ENCODE measurements around the gene CYBC1.

Gene CYBC1

DNA sequence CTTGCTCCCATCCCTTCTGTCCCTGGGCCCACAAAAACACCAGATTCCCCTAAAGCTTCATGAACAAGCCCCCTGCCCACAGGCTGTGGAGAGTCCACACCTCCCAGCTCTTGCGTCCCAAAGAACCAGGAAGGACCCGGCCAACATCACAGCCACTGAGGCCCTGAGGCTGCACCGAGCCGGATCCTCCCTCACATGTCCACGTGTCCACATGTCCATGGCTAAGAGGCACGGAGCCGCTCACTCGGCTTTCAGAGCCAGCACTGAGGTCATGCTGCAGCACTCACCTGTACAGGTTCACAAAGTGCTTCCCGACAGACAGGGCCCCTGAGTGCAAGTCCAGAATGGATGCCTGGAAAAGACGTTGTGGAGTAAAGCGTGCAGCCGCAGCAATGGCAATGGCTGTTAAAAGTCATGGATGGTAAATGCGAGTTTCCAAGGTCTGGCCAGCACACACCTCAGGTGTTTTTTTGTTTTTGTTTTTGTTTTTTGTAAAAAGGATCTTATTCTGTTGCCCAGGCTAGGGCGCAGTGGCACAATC is 44.4 kb downstream of the CYBC1 start:
- no peak for DNase-seq

DNA sequence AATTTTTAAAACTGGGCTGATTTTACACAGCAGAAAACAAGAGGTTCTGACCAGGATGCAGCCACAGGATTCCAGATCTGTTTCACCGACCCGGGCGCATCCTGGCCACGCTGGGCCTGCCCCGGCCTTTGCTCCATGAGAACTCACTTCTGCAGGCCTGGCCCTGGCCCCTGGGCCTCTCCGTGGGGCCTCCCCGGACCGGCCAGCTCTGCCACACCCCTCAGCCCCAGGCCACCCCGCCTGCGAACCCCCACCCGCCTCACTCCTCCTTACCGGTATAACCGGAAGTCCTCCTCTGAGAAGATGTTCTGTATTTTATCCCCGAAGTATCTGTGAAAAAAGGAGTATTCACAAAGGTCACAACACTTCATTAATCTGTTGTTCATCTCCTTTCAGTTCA is 45.5 kb downstream of the CYBC1 start:
- DNase-seq, result no peak

DNA sequence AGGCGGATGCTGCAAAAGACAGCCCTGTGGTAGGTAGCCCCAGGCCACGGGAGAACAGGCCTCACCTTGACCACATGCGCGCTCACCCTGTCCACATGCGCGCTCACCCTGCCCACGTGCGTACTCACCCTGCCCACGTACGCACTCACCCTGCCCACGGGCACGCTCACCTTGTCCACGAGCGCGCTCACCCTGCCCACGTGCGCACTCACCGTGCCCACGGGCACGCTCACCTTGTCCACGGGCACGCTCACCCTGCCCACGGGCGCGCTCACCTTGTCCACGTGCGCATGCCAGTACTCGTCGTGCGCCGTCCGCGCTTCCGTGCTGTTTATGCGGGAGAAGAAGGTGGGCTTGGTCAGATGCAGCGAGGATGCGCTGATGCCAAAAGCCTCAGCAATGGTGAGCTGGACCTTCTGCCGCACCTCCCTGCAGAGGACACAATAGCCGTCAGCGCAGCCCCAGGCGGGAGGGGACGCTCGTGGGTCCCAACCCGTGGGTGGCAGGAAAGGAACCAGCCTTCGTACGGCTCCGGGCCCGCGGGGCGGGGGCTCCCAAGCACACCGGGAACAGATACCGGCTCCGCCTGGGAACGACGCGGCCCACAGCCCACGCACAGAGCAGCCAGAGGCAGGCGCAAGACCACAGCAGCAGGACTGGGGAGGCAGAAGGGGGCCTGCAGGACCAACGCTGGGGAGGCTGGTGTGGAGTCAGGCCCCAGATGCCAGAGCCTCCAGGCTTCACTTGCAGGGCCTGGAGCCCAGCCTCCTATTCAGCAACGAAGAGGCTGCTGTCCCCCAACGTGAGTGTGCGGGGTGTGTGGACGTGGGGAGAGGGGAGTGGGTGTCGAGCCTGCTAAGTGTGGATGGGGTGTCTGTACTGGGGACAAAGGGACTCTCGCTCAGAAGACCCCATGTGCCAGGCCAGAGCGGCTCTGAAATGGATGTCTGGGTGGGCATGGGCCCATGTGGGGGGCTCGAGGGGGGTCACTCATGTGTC is 46.6 kb downstream of the CYBC1 start:
- no peak for DNase-seq

GRCh38 chr17:82402865-82403264 is 47.7 kb downstream of the CYBC1 start:
- no peak for DNase-seq

DNA sequence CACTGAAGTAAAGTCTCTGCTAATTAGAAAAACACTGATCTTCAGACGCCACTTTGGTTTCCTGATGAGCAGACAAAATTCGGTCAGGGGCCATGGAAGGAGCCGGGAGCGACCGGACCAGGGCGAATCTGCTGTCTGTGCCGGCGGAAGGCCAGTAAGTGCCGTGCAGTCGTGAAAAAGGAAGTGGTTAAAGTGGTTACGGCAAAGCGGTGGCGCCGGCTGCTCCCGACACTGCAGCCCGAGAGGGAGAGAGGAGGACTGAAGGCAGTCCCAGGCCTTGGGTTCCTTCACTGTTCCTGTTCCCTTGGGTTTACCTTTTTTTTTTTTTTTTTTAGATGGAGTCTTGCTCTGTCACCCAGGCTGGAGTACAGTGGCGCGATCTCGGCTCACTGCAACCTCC is 49.7 kb downstream of the CYBC1 start:
- DNase-seq, result no peak

- DNase-seq, result no peak
These were observed 50.3 kb downstream of the CYBC1 start for GRCh38 chr17:82400206-82400605.

DNA sequence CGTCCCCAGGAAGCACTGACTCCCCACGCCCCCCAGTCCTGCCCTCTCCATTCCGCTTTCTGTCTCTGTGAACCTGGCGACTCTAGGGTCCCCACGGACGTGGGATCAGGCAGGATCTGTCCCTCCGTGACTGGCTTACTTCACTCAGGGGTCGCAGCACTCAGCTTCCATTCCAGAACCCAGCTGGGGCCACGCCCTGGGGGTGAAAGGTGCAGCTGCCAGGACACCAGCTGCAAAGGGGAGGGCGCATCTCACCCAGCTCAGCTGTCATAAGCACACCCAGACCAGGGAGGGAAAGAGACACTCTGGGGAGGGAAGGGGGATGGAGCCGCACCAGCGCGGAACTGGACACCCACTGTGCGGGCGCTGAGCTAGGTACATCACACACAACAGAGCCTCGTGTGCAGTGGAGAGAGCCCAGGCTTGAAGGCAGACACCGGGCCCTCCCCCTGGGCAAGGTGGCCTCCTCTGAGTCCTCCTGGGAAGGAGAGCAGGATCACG is 50.9 kb downstream of the CYBC1 start:
- DNase-seq, result no peak

DNA sequence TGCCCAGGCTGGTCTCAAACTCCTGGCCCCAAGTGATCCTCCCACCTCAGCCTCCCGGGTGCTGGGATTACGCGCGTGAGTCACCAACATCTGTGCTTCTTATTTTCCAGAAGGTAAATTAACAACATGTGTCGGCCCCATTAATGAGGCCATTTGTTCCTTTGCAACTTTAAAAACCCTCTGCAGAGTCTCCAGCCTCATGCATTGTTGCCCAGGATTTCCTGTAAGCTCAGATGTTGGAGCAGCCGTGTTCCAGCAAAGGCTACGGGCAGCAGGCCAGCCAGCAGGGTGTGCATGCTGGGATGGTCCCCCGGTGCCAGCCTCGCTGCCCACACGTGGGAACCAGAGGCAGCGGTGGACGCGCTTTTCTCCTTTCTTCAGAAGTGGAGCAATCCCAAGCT is 51.5 kb downstream of the CYBC1 start:
- DNase-seq, result peak; percentile 13

DNA sequence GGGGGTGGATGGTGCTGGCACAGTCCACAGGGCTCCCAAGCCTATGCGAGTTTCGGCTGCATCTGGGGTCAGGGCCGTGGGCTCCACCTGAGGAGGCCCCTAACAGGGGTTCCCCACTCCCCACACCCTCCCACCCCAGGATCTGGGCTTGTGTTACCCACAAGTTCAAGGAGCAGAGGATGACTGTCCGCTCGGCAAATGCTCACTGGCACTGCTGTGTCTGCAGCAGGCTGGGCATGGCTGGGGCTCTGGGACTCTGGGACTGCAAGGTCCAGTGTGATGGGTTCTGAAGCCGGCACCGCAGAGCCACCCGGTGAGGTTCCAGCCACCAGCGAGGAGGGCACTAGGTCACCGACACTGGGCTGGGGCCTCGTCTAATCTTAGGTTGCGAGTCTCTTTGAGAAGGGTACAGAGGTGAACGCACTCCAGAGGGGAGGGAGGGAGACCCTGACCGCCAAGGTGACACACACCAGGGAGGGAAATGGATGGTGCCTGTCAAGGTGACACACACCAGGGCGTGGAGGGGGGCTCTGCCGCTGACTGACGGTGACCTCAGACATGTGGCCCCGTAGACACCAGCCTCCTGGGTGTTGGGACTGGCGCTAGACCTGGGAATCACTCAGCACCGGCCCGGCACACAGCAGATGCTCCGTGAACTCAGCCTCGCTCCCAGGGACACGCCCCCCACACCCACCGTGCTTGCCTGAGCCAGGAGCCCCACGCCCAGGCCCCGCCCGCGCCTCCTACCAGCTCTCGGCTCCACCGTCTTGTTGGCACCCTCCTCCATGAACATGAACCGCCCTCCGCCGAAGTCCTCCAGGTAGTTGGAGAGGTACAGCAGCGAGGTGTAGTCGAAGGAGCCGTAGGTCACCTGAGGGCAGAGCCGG is 52.9 kb downstream of the CYBC1 start:
- DNase-seq, result no peak

DNA sequence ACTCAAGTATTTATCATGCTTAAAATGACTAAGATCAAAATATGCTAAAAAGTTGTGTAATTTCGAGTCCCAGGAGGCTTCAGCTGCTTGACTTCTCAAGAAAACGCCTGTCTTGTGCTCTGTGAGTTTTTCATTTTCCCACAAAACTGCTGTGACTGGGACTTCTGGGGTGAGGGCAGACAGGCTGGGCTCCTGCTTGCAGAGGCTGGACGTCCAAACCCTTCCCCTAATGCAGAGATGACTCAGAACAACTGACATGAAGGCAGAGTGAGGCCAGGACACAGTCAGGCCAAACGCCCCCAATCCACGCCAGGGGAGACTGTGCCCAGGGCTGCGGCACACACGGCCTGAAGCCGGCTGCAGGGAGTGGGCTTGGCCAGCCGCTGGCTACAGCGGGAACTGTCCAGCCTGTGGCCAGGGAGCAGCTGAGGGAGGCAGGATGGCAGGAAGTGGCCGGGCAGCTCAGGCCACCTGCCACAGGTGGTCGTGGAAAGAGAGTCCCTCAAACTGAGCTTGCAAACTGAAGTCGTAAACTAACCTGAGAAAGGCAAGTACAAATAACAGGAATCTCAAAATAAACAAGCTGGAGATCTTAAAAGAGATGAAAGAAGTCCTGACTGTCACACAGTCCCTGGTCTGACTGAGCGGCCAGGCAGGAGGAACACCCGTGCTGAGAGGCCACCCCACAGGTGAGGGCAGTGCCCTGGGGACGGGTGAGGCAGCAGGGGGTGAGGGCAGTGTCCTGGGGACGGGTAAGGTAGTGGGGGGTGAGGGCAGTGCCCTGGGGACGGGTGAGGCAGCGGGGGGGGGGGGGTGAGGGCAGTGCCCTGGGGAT is 53.7 kb downstream of the CYBC1 start:
- peak; percentile 17 for DNase-seq

DNA sequence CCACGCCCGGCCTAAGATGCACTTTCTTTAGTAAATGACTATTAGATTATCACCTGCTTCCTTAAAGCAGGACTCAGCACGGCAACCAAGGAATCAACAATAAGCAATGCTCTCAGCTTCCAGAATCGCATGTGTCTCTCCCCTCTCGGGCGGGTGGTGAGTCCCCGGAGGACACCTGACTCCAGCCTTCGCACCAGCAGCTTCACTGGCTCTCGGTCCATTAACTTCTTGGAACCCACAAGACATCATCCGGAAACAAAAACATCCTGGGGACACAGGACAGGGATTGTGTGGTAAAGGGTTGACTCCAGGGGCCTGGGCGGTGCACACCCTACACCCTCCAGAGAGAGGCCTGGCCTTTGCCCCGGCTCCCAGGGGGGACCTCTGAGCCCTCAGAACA is 56.3 kb downstream of the CYBC1 start:
- DNase-seq, result no peak

DNA sequence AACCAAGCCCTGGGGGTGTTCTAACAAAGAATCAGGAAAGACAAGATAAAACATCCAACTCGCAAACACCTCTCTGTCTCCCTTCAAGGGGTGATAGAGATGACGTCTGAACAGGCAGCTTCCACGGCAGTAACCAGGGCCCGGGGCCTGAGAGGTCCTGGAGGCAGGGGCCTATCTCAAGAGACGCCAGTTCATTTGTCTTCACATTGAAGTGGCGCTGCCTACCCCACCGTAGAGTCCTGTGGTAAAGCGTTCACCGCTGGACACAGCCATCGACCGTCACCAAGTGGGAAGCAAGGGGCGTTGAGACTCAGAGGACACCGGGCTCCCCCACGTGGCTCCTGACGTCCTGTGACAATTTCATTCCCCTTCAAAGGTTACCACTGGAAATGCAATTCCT is 57.6 kb downstream of the CYBC1 start:
- DNase-seq, result no peak
